DMS53 (cell line): ENCODE results near the gene DUSP21.
"Not testable (repeated sequence)": the region's sequence is repeated elsewhere in the genome, so short reads cannot be mapped to it uniquely, and the experiment has no call there.

ENCODE experiments used
- DNase-seq: peaks from one replicate; lab custom pipeline; 2025; lab: John Stamatoyannopoulos, UW

The DUSP21 gene

GRCh38 chrX:44843753-44844152 lies at the start of gene DUSP21:
Gene DUSP21, plus strand, starts transcription at chrX:44844021. Its CDS starts 112 bp downstream, at chrX:44844133.
- DNase-seq: no peak

- DNase-seq: no peak
Observed at GRCh38 chrX:44795945-44796450, 47.8 kb upstream of the DUSP21 start.

- DNase-seq: no peak
Observed at GRCh38 chrX:44802613-44803012, 41.2 kb upstream of the DUSP21 start.

- DNase-seq: no peak
Observed at GRCh38 chrX:44815681-44816080, 28.1 kb upstream of the DUSP21 start.

GRCh38 chrX:44816367-44816766 lies 27.5 kb upstream of the DUSP21 start:
- no peak for DNase-seq

GRCh38 chrX:44817029-44817428 lies 26.8 kb upstream of the DUSP21 start:
- no peak for DNase-seq

- DNase-seq: no peak
Observed at GRCh38 chrX:44822601-44823000, 21.2 kb upstream of the DUSP21 start.

GRCh38 chrX:44823193-44823592 lies 20.6 kb upstream of the DUSP21 start:
- not testable (repeated sequence) for DNase-seq

GRCh38 chrX:44828008-44828605 lies 15.7 kb upstream of the DUSP21 start:
- peak; percentile 36 for DNase-seq

GRCh38 chrX:44829832-44830231 lies 14.0 kb upstream of the DUSP21 start:
- DNase-seq: no peak

- DNase-seq: no peak
Observed at GRCh38 chrX:44842550-44843317, 1.1 kb upstream of the DUSP21 start.

GRCh38 chrX:44843318-44843702 lies 511 bp upstream of the DUSP21 start:
- no peak for DNase-seq

- no peak for DNase-seq
Observed at GRCh38 chrX:44844204-44844603, 383 bp downstream of the DUSP21 start.

GRCh38 chrX:44850891-44851290 lies 7.1 kb downstream of the DUSP21 start:
- DNase-seq: not testable (repeated sequence)

GRCh38 chrX:44871114-44871645 lies 27.4 kb downstream of the DUSP21 start:
- DNase-seq: no peak

- peak; percentile 72 for DNase-seq
Observed at GRCh38 chrX:44871931-44872820, 28.4 kb downstream of the DUSP21 start.

- peak; percentile 98 for DNase-seq
Observed at GRCh38 chrX:44872821-44873414, 29.1 kb downstream of the DUSP21 start, which contains the start of gene KDM6A. Gene KDM6A, plus strand, starts transcription at chrX:44873188. Its CDS starts 364 bp downstream, at chrX:44873552.

GRCh38 chrX:44873415-44874276 lies 29.8 kb downstream of the DUSP21 start:
- peak; percentile 70 for DNase-seq

GRCh38 chrX:44874420-44875184 lies 30.8 kb downstream of the DUSP21 start:
- DNase-seq: peak; percentile 53

- no peak for DNase-seq
Observed at GRCh38 chrX:44875185-44875489, 31.3 kb downstream of the DUSP21 start.
